ENCODE results near the gene RIMBP2.

RIMBP2 gene

DNA sequence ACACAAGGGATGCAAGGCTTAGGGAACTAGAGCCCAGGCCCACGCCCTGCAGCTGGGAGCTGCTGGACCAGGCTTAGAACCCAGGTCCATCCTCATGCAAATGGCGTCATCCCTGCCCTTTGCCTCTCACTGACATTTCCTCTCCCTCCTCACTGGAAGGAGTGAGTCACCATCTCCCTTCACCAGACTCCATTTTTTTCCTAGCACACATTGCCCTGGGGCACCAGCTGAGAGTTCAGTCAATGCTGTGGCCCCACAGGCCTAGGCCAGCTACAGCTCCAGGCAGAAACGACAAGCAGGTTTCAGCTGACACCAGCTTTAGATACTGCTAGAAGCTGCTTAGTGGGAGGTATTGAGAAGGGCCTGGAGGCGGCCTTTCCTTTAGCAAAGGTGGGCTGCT, 98.9 kb downstream of the RIMBP2 start:
- H3K27me3 ChIP-seq (replicated peaks; ENCODE audit: control insufficient read depth, insufficient read depth, low read length) = no peaks in the 10 kb centered on the region
- no peaks in the 10 kb centered on the region for H3K36me3 ChIP-seq (ENCODE audit: control insufficient read depth, insufficient read depth, low read length, severe bottlenecking)
- H3K9me3 ChIP-seq (ENCODE audit: control insufficient read depth, low read length) = no peaks in the 10 kb centered on the region
- no peak for DNase-seq (ENCODE audit: low read depth)
- no peaks in the 10 kb centered on the region for H3K4me1 ChIP-seq (ENCODE audit: control insufficient read depth, insufficient read depth, low read length)
- no peak overlapping the region for H3K4me3 ChIP-seq (ENCODE audit: low read length)
- H3K9ac ChIP-seq (ENCODE audit: low read length) = no peak overlapping the region

DNA sequence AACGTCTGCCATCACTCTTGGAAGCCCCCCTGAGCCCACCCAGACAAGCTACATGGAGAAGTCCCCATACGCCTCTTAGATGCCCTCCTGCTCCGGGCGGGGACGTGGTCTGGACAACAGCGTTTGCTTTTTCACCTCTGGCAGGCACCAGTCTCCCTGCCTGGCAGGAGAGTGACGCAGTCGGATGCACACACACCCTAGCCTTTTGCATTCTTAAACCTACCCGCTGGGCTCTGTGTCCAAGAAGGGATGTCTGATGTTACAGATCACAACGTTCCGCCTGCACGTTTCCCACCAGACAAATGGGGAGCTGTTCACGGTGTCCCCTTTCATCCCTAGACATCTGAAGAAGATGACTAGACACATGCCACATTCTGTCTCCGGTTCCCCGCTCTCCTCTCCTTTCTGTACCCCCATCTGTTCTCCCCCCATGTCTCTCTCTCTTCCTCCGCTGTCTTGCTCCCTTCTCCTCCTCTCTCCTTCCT, 100.2 kb downstream of the RIMBP2 start:
- no peaks in the 10 kb centered on the region for H3K27me3 ChIP-seq (replicated peaks; ENCODE audit: control insufficient read depth, insufficient read depth, low read length)
- no peak for DNase-seq (ENCODE audit: low read depth)
- H3K4me3 ChIP-seq (ENCODE audit: low read length) = no peak overlapping the region
- H3K9me3 ChIP-seq (ENCODE audit: control insufficient read depth, low read length) = no peaks in the 10 kb centered on the region
- H3K9ac ChIP-seq (ENCODE audit: low read length) = no peak overlapping the region
- H3K36me3 ChIP-seq (ENCODE audit: control insufficient read depth, insufficient read depth, low read length, severe bottlenecking) = no peaks in the 10 kb centered on the region
- no peaks in the 10 kb centered on the region for H3K4me1 ChIP-seq (ENCODE audit: control insufficient read depth, insufficient read depth, low read length)

- DNase-seq (ENCODE audit: low read depth) = no peak
- Histone ChIP-seq H3K9ac (ENCODE audit: low read length) (no peak overlapping the region), H3K36me3 (ENCODE audit: control insufficient read depth, insufficient read depth, low read length, severe bottlenecking) (no peaks in the 10 kb centered on the region), H3K9me3 (ENCODE audit: control insufficient read depth, low read length) (no peaks in the 10 kb centered on the region), H3K4me3 (ENCODE audit: low read length) (no peak overlapping the region), H3K4me1 (ENCODE audit: control insufficient read depth, insufficient read depth, low read length) (no peaks in the 10 kb centered on the region), H3K27me3 (replicated peaks; ENCODE audit: control insufficient read depth, insufficient read depth, low read length) (no peaks in the 10 kb centered on the region)
Observed at GRCh38 chr12:130614530-130614905, 101.6 kb downstream of the RIMBP2 start.

- Histone ChIP-seq H3K27me3 (replicated peaks; ENCODE audit: control insufficient read depth, insufficient read depth, low read length) (no peaks in the 10 kb centered on the region), H3K4me1 (ENCODE audit: control insufficient read depth, insufficient read depth, low read length) (no peaks in the 10 kb centered on the region), H3K36me3 (ENCODE audit: control insufficient read depth, insufficient read depth, low read length, severe bottlenecking) (no peaks in the 10 kb centered on the region), H3K9me3 (ENCODE audit: control insufficient read depth, low read length) (no peaks in the 10 kb centered on the region), H3K9ac (ENCODE audit: low read length) (no peak overlapping the region), H3K4me3 (ENCODE audit: low read length) (no peak overlapping the region)
- no peak for DNase-seq (ENCODE audit: low read depth)
Observed at GRCh38 chr12:130613831-130614529, 102.1 kb downstream of the RIMBP2 start.

- H3K4me3 ChIP-seq (ENCODE audit: low read length) = no peak overlapping the region
- no peaks in the 10 kb centered on the region for H3K4me1 ChIP-seq (ENCODE audit: control insufficient read depth, insufficient read depth, low read length)
- DNase-seq (ENCODE audit: low read depth) = no peak
- no peaks in the 10 kb centered on the region for H3K27me3 ChIP-seq (replicated peaks; ENCODE audit: control insufficient read depth, insufficient read depth, low read length)
- H3K36me3 ChIP-seq (ENCODE audit: control insufficient read depth, insufficient read depth, low read length, severe bottlenecking) = no peaks in the 10 kb centered on the region
- H3K9me3 ChIP-seq (ENCODE audit: control insufficient read depth, low read length) = no peaks in the 10 kb centered on the region
- H3K9ac ChIP-seq (ENCODE audit: low read length) = no peak overlapping the region
Observed at GRCh38 chr12:130613131-130613530, 103.0 kb downstream of the RIMBP2 start.

DNA sequence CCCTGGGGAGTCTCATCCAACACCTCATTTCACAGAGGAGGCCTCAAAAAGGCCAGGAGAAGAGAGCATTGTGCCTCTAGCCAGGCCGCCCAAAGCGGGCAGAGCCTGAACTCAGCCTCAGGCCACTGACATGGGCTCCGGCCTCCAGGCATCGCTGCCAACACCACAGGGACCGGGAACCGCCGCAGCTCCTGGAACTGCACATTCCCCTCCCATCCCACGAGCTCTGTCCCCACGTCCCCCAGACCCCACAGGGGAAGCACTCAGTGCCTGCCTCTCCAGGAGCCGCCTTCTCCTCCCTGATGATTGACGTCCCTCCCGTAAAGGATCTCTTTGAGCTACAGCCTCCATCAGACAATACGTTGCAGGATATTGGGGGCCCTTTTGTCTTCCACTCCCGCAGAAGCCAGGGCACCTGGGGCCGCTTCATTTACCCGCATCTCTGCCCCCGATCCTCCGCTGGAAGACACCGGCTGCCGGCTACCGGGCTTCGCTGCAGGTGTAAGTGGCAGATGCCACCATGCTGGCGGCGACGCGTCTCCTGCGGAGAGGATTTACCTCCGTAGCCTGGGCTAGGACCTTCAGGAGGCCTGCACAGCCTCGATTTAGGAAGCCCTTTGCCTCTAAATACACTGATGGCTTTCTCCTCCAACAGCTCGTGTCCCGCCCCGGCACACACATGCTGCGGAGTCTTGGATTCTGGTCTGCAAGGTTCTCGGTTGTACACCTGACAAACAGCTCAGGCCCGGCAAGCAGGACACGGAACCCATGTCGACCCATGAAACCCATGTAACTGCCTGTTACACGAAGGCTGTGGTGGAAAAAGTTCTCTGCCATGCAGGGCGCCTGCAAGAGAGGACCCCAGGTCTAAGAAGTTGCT, 104.8 kb downstream of the RIMBP2 start:
- no peak overlapping the region for H3K4me3 ChIP-seq (ENCODE audit: low read length)
- no peak for DNase-seq (ENCODE audit: low read depth)
- H3K9me3 ChIP-seq (ENCODE audit: control insufficient read depth, low read length) = no peaks in the 10 kb centered on the region
- no peak overlapping the region for H3K9ac ChIP-seq (ENCODE audit: low read length)
- no peaks in the 10 kb centered on the region for H3K27me3 ChIP-seq (replicated peaks; ENCODE audit: control insufficient read depth, insufficient read depth, low read length)
- no peaks in the 10 kb centered on the region for H3K4me1 ChIP-seq (ENCODE audit: control insufficient read depth, insufficient read depth, low read length)
- no peaks in the 10 kb centered on the region for H3K36me3 ChIP-seq (ENCODE audit: control insufficient read depth, insufficient read depth, low read length, severe bottlenecking)

DNA sequence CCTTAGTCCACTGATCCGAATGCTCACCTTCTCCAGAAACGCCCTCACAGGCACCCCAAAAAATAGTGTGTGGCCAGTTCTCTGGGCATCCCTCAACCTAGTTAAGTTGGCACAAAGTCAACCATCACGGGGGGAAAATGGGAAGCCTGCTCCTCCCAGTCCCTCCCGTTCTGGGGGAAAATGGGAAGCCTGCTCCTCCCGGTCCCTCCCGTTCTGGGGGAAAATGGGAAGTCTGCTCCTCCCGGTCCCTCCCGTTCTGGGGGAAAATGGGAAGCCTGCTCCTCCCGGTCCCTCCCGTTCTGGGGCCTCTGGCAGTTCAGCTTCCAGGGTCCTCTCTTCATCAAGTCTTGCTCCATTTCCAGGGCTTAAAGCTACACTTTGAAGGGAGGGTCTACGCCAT, 106.1 kb downstream of the RIMBP2 start:
- Histone ChIP-seq H3K27me3 (replicated peaks; ENCODE audit: control insufficient read depth, insufficient read depth, low read length) (no peaks in the 10 kb centered on the region), H3K9me3 (ENCODE audit: control insufficient read depth, low read length) (no peaks in the 10 kb centered on the region), H3K36me3 (ENCODE audit: control insufficient read depth, insufficient read depth, low read length, severe bottlenecking) (no peaks in the 10 kb centered on the region), H3K4me3 (ENCODE audit: low read length) (no peak overlapping the region), H3K4me1 (ENCODE audit: control insufficient read depth, insufficient read depth, low read length) (no peaks in the 10 kb centered on the region), H3K9ac (ENCODE audit: low read length) (no peak overlapping the region)
- no peak for DNase-seq (ENCODE audit: low read depth)

DNA sequence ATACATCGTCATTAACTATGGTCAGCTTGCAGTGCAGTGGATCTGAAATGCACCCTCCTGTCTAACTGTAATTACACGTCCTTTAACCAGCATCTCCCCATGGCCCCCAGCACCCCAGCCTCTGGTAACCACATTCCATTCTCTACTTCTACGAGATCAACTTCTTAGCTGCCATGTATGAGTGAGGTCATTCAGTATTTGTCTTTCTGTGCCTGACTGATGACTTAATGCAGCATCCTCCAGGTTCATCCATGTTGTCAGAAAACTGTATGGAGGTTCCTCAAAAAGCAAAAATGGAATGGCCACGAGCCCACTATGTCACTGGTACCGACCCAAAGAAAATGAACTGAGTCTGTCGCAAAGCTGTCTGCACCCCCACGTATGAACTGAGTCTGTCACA, 107.3 kb downstream of the RIMBP2 start:
- Histone ChIP-seq H3K27me3 (replicated peaks; ENCODE audit: control insufficient read depth, insufficient read depth, low read length) (no peaks in the 10 kb centered on the region), H3K4me3 (ENCODE audit: low read length) (no peak overlapping the region), H3K9me3 (ENCODE audit: control insufficient read depth, low read length) (no peaks in the 10 kb centered on the region), H3K9ac (ENCODE audit: low read length) (no peak overlapping the region), H3K4me1 (ENCODE audit: control insufficient read depth, insufficient read depth, low read length) (no peaks in the 10 kb centered on the region), H3K36me3 (ENCODE audit: control insufficient read depth, insufficient read depth, low read length, severe bottlenecking) (no peaks in the 10 kb centered on the region)
- DNase-seq (ENCODE audit: low read depth) = no peak

- DNase-seq (ENCODE audit: low read depth) = no peak
- Histone ChIP-seq H3K27me3 (replicated peaks; ENCODE audit: control insufficient read depth, insufficient read depth, low read length) (no peaks in the 10 kb centered on the region), H3K9ac (ENCODE audit: low read length) (no peak overlapping the region), H3K4me3 (ENCODE audit: low read length) (no peak overlapping the region), H3K4me1 (ENCODE audit: control insufficient read depth, insufficient read depth, low read length) (no peaks in the 10 kb centered on the region), H3K36me3 (ENCODE audit: control insufficient read depth, insufficient read depth, low read length, severe bottlenecking) (no peaks in the 10 kb centered on the region), H3K9me3 (ENCODE audit: control insufficient read depth, low read length) (no peaks in the 10 kb centered on the region)
Observed at GRCh38 chr12:130608132-130608531, 108.0 kb downstream of the RIMBP2 start.

GRCh38 chr12:130606231-130606630, 109.9 kb downstream of the RIMBP2 start:
- no peaks in the 10 kb centered on the region for H3K9me3 ChIP-seq (ENCODE audit: control insufficient read depth, low read length)
- no peak overlapping the region for H3K4me3 ChIP-seq (ENCODE audit: low read length)
- DNase-seq (ENCODE audit: low read depth) = no peak

DNA sequence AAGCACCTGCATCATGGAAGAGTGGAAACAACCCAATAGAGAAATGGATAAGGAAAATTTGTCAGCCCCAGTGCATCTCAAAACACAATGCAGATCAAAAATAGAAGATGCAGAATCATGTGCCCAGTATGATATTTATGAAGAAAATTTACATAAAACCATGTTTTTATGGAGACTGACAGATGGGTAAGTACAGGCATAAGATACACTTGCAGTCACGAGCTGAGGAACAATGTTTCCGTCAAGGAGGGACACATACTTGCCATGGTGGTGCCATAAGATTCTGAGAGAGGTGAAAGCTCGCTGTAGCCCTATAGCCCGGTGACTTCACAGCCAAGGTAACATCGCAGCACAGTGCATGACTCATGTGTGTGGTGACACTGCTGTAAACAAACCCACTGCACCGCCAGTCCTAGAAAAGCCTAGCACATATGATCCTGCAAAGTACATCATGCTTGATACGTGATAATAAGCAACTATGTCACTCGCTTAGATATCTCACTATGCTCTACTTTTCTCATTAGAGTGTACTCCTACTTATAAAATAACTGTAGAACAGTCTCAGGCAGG, 112.6 kb downstream of the RIMBP2 start:
- Histone ChIP-seq H3K36me3 (ENCODE audit: control insufficient read depth, insufficient read depth, low read length, severe bottlenecking) (no peaks in the 10 kb centered on the region), H3K9me3 (ENCODE audit: control insufficient read depth, low read length) (no peaks in the 10 kb centered on the region), H3K4me3 (ENCODE audit: low read length) (no peak overlapping the region), H3K4me1 (ENCODE audit: control insufficient read depth, insufficient read depth, low read length) (no peaks in the 10 kb centered on the region), H3K27me3 (replicated peaks; ENCODE audit: control insufficient read depth, insufficient read depth, low read length) (no peaks in the 10 kb centered on the region), H3K9ac (ENCODE audit: low read length) (no peak overlapping the region)
- no peak for DNase-seq (ENCODE audit: low read depth)

More at GRCh38 chr12:130606231-130606630, 109.9 kb downstream of the RIMBP2 start:
- Histone ChIP-seq H3K4me1 (ENCODE audit: control insufficient read depth, insufficient read depth, low read length) (no peaks in the 10 kb centered on the region), H3K9ac (ENCODE audit: low read length) (no peak overlapping the region), H3K27me3 (replicated peaks; ENCODE audit: control insufficient read depth, insufficient read depth, low read length) (no peaks in the 10 kb centered on the region), H3K36me3 (ENCODE audit: control insufficient read depth, insufficient read depth, low read length, severe bottlenecking) (no peaks in the 10 kb centered on the region)

Measured in adipocyte (in vitro differentiated cells).